ENCODE data around the gene SLC25A26.

DNA sequence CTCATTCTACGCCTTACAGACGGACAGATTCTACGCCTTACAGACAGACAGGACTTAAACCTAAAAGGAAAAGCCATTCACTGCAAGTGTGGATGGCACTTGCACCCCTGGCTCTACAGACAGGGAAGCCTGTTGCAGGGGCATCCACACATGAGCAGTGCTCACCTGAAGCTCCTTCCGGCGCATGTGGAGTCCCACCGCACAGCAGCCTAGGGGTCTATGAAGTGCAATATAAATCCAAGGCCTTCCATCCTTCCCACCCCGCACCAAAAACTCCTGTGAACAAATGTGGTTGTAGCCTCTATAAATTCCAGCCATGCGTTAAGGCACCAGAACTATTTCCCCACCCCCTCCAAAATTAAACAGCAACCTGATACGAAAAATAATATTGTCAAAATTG lies 158.8 kb downstream of the SLC25A26 start:
- TF ChIP-seq, protein P1, sequence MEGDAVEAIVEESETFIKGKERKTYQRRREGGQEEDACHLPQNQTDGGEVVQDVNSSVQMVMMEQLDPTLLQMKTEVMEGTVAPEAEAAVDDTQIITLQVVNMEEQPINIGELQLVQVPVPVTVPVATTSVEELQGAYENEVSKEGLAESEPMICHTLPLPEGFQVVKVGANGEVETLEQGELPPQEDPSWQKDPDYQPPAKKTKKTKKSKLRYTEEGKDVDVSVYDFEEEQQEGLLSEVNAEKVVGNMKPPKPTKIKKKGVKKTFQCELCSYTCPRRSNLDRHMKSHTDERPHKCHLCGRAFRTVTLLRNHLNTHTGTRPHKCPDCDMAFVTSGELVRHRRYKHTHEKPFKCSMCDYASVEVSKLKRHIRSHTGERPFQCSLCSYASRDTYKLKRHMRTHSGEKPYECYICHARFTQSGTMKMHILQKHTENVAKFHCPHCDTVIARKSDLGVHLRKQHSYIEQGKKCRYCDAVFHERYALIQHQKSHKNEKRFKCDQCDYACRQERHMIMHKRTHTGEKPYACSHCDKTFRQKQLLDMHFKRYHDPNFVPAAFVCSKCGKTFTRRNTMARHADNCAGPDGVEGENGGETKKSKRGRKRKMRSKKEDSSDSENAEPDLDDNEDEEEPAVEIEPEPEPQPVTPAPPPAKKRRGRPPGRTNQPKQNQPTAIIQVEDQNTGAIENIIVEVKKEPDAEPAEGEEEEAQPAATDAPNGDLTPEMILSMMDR (IDR thresholded peaks at IDR 0.05): no peak
- no peak for TF ChIP-seq POLR2AphosphoS5 (IDR thresholded peaks at IDR 0.05)

Measured in transverse colon (tissue), 4 donors.